WERI-Rb-1 (cell line): ENCODE data around the gene PLA2G2C.

Experiments used
- DNase-seq: peaks from one replicate; pipeline ENCODE4 v3.0.0-alpha.2; 2020
- H3K27ac ChIP-seq: fragments of 250-450 bp; sonication (Bioruptor Pico); 2 replicates; pipeline ENCODE4 v1.5.1; 2020; ENCODE audit warnings: mild to moderate bottlenecking, moderate library complexity
- H3K27me3 ChIP-seq: fragments of 250-450 bp; sonication (Bioruptor Pico); 2 replicates; pipeline ENCODE4 v1.5.1; 2021; ENCODE audit warnings: mild to moderate bottlenecking, low read depth, moderate library complexity; ENCODE audit not compliant: insufficient read depth, severe bottlenecking
- H3K36me3 ChIP-seq: fragments of 250-450 bp; sonication (Bioruptor Pico); 2 replicates; pipeline ENCODE4 v1.5.1; 2020; ENCODE audit warnings: mild to moderate bottlenecking, moderate library complexity
- H3K4me3 ChIP-seq: 2 replicates; pipeline ENCODE4 v1.5.1; 2011; ENCODE audit warnings: low read depth, mild to moderate bottlenecking, control low read depth, low read length
- H3K9me3 ChIP-seq: fragments of 250-450 bp; sonication (Bioruptor Pico); 2 replicates; pipeline ENCODE4 v1.5.1; 2021; ENCODE audit warnings: mild to moderate bottlenecking, moderate library complexity; ENCODE audit not compliant: severe bottlenecking
- CTCF ChIP-seq: IDR thresholded peaks from 2 replicates; pipeline ENCODE4 v1.5.1; 2011; ENCODE audit warnings: low read depth, mild to moderate bottlenecking, control low read depth, inconsistent platforms, low read length

Gene PLA2G2C

GRCh38 chr1:20211511-20211931, 25.2 kb upstream of the PLA2G2C start:
- TF ChIP-seq CTCF, result no peak
- no peak overlapping the region for H3K27ac ChIP-seq
- H3K4me3 ChIP-seq, result no peak overlapping the region
- DNase-seq, result no peak
- peaks cover 2% of the 10 kb centered on the region for H3K9me3 ChIP-seq
- peaks cover 40% of the 10 kb centered on the region for H3K27me3 ChIP-seq
- no peaks in the 10 kb centered on the region for H3K36me3 ChIP-seq

GRCh38 chr1:20210736-20211460, 24.6 kb upstream of the PLA2G2C start:
- TF ChIP-seq CTCF, result no peak
- Histone ChIP-seq H3K4me3 (no peak overlapping the region), H3K36me3 (no peaks in the 10 kb centered on the region), H3K27ac (no peak overlapping the region), H3K9me3 (no peaks in the 10 kb centered on the region), H3K27me3 (peaks cover 40% of the 10 kb centered on the region)
- DNase-seq, result no peak

- Histone ChIP-seq H3K4me3 (no peak overlapping the region), H3K27ac (no peak overlapping the region), H3K36me3 (no peaks in the 10 kb centered on the region), H3K9me3 (no peaks in the 10 kb centered on the region), H3K27me3 (peaks cover 35% of the 10 kb centered on the region)
- no peak for DNase-seq
- no peak for TF ChIP-seq CTCF
Measured at GRCh38 chr1:20209471-20209870, 23.2 kb upstream of the PLA2G2C start.

GRCh38 chr1:20207546-20207945, 21.2 kb upstream of the PLA2G2C start:
- Histone ChIP-seq H3K27ac (no peak overlapping the region), H3K9me3 (no peaks in the 10 kb centered on the region)

GRCh38 chr1:20202166-20202565, 15.8 kb upstream of the PLA2G2C start:
- no peak for DNase-seq
- TF ChIP-seq CTCF, result no peak
- peaks cover 17% of the 10 kb centered on the region for H3K27me3 ChIP-seq
- H3K4me3 ChIP-seq, result no peak overlapping the region
- no peaks in the 10 kb centered on the region for H3K9me3 ChIP-seq
- no peak overlapping the region for H3K27ac ChIP-seq
- H3K36me3 ChIP-seq, result no peaks in the 10 kb centered on the region

More at GRCh38 chr1:20207546-20207945, 21.2 kb upstream of the PLA2G2C start:
- no peak for DNase-seq
- Histone ChIP-seq H3K4me3 (no peak overlapping the region), H3K27me3 (peaks cover 27% of the 10 kb centered on the region), H3K36me3 (no peaks in the 10 kb centered on the region)
- TF ChIP-seq CTCF, result no peak

GRCh38 chr1:20200966-20201365, 14.6 kb upstream of the PLA2G2C start:
- H3K27me3 ChIP-seq, result peaks cover 14% of the 10 kb centered on the region
- no peak for DNase-seq
- no peaks in the 10 kb centered on the region for H3K36me3 ChIP-seq
- H3K4me3 ChIP-seq, result no peak overlapping the region
- no peaks in the 10 kb centered on the region for H3K9me3 ChIP-seq
- H3K27ac ChIP-seq, result no peak overlapping the region
- TF ChIP-seq CTCF, result no peak
